NCI-H82 (cell line): ENCODE measurements around the gene HYLS1.
"Not testable (repeated sequence)": the region's sequence is repeated elsewhere in the genome, so short reads cannot be mapped to it uniquely, and the experiment has no call there.

Source experiments
- DNase-seq: peaks from one replicate; lab custom pipeline; 2025; lab: John Stamatoyannopoulos, UW

Gene HYLS1

DNA sequence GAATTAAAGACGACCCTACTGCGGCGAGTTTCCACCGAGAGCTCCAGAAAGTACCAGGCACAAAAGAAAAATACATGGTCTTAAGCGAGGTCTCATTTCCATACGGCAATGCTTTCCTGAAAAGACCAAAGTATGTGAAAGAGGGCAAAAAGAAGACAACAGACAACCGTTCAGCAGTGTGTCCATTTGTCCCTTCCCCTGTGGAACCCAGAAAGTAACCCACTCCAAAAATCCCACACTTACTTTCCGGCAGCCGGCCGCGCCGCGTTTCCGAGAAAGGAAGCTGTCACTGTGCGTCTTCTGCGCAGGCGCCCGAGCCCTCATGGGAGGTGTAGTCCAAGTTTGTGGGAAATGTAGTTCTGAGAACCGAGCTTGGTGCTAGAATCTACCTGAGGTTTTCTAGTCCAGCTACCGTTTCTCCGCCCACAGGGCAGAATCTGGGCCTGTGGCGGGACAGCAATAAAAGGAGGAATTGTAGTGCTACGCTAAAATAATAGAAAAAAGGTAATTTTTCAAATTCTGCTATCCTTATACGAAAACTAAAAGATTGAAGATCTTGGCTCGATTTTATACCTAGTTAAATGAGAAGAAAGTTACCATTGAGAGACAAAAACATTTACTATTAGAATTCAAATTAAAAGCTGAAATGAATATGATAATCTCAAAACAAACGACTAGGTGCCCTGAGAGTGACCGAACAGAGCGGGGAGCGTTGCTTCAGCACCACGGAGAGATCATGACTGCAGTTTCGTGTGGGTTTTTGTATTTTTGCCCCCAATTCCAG lies 15.7 kb downstream of the HYLS1 start, which contains the start of gene PUS3:
TSS of gene PUS3 (minus strand) at position 280 of the 784 bp plus-strand sequence. CDS start 6,922 bp downstream, outside the sequence.
- DNase-seq, result peak; percentile 92

DNA sequence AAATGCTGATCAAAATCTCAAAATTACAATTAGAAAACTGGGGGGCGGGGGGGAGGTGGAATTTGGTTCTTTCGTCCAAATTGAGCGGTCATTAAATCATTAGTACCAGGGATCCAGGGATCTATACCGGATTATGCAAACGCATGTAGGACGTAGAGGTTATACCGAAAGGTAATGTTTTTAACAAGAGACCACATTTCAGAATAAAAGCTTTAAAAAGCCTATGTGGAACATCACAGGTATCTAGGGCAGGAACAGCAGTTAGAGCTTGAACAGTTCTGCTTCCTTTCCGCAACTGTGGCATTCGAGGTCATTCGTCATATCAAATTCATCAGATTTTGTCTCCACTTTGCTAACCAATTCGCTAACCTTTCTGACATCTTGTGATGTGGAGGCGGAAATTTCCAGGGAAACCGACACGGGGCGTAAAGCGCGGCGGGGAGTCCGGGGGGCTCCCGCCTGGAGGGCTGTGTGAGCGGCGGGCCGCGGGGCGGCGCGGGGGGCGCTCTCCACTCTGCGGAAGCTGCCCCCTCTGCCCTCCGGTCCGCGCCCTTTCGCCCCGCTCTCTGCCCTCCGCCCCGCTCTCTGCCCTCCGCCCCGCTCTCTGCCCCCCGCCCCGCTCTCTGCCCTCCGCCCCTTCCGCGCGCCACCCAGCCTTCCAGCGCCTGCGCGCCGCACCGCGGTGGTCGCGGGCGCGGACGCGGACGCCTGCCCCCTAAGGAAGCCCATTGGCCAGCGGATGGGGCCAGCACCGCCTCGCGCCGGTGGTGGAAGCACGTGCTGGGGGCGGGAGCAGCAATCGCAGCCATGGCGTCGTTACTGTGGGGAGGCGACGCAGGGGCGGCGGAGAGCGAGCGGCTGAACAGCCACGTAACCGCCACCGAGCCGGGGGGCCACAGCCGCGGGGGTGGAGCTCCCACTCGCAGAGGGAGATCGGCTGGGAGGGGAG lies 16.5 kb downstream of the HYLS1 start, which contains the start of gene DDX25:
TSS of gene DDX25 (plus strand) at position 798 of the 949 bp plus-strand sequence. CDS start at position 808, 10 bp downstream.
- peak; percentile 41 for DNase-seq

GRCh38 chr11:125904678-125905077 lies 17.2 kb downstream of the HYLS1 start:
- DNase-seq, result no peak

- DNase-seq, result no peak
Observed at GRCh38 chr11:125910226-125910849, 22.9 kb downstream of the HYLS1 start.

DNA sequence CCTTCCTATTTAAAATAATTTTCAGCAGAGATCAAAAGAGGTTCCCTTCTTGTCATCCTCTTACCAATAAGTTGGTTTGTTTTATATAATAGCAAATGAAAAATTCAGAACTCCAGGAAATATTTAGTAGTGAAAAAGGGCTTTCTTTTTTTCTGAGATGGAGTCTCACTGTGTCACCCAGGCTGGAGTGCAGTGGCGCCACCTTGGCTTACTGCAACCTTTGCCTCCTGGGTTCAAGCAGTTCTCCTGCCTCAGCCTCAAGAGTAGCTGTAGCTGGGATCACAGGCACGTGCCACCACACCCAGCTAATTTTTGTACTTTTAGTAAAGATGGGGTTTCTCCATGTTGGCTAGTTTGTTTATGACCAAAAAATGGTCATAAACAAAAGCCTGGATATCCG lies 27.1 kb downstream of the HYLS1 start:
- not testable (repeated sequence) for DNase-seq

- DNase-seq, result no peak
Observed at GRCh38 chr11:125916683-125917347, 29.3 kb downstream of the HYLS1 start.

GRCh38 chr11:125918140-125918840 lies 30.8 kb downstream of the HYLS1 start:
- no peak for DNase-seq

GRCh38 chr11:125921042-125921441 lies 33.6 kb downstream of the HYLS1 start:
- no peak for DNase-seq

GRCh38 chr11:125922156-125922555 lies 34.7 kb downstream of the HYLS1 start:
- DNase-seq, result no peak

GRCh38 chr11:125923012-125923579 lies 35.6 kb downstream of the HYLS1 start:
- DNase-seq, result peak; percentile 81

- no peak for DNase-seq
Observed at GRCh38 chr11:125923633-125924032, 36.2 kb downstream of the HYLS1 start.

GRCh38 chr11:125924384-125925007 lies 37.0 kb downstream of the HYLS1 start:
- DNase-seq, result no peak

GRCh38 chr11:125925247-125925740 lies 37.8 kb downstream of the HYLS1 start:
- no peak for DNase-seq

DNA sequence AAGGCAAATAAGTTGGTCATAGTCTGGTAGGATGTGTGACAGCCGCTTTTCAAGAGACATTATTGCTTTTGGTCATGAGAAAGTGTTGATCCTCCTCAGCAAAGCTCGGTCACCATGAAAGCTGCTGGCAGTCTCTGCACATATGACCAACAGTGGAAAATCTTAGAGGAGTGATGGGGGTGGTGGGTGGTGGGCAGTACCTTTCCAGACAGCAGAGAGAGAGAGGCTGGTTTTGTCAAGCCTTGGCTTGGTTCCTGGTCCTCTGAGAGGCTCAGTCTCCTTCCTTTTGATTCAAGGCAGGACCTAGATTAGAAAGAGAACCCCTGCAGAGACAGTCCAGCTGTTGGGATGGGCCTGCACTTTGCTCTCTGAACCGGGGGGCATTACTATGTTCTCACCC lies 38.3 kb downstream of the HYLS1 start:
- DNase-seq, result no peak

- DNase-seq, result no peak
Observed at GRCh38 chr11:125926682-125927081, 39.2 kb downstream of the HYLS1 start.

DNA sequence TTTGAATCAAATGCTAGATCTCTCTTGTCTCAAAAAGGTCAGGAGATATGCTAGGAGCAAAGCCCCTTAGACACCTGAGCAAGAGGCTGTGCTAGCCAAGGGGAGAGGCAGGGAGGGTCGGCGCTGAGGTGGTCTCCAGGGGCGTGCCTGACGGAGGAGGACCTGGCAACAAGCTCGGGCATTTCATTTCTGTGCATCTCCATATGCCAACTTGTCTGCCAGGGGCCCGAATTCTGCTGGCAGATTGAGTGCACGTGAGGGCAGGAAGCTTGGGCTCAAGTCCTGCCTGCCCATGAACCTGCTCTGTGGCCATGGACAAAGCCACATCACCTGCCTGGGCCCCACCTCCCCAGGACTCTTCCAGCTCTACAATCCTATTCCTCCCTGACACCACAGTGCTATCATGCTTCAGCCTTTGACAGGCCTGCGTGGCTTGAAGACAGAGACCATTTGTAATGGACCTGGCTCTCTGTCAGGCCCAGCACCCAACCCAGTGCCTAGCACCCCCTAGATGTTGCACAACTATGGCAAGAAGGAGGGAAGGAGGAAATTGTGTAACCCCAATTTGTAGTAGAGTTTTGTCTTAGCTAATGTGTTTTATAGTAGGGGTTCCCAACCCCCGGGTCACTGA lies 42.1 kb downstream of the HYLS1 start:
- DNase-seq, result no peak

- no peak for DNase-seq
Observed at GRCh38 chr11:125930076-125930450, 42.6 kb downstream of the HYLS1 start.

DNA sequence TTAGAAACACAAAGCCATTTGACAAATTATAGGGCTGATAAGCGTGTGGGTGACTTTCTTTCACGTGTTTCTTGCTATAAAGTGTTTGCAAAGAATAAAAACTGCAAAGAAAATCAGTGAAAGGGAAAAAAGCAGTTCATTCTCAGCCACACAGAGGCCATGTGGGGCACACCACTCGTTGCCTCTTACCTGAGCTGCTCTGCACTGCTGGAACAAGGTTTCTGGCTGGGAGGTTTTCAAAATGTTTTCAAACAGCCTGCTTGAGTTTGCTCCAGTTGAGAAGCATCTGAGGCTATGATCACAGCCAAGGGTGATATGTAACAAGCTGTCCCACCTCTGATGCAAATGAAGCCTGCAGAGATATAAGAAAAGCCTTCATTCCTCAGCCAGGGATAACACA lies 43.6 kb downstream of the HYLS1 start:
- DNase-seq, result no peak

- DNase-seq, result no peak
Observed at GRCh38 chr11:125931668-125932067, 44.2 kb downstream of the HYLS1 start.

DNA sequence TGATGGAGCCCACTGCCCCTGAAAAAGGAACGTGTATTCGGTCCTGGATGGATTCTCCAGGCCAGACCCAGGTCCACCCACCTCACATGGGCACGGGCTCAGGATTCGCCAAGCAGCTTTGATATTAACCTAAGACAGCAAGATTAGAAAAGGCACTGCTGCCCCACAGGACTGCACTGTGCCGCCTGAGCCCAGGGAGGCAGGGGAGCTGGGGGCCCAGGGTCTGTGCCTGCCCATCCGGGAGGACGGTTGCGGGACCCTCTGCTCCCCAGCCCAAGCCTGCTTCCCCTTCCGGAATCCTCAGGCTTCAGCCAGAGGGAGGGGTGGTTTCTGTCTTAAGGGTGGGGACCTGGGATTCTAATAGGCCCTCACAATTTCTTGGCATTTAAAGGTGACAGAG lies 44.8 kb downstream of the HYLS1 start:
- no peak for DNase-seq
